ENCODE results near the gene PDE4B.
"Not testable (repeated sequence)": the region's sequence is repeated elsewhere in the genome, so short reads cannot be mapped to it uniquely, and the experiment has no call there.

DNA sequence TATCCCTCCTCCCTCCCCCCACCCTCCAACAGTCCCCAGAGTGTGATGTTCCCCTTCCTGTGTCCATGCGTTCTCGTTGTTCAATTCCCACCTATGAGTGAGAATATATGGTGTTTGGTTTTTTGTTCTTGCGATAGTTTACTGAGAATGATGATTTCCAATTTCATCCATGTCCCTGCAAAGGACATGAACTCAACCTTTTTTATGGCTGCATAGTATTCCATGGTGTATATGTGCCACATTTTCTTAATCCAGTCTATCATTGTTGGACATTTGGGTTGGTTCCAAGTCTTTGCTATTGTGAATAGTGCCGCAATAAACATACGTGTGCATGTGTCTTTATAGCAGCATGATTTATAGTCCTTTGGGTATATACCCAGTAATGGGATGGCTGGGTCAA lies 311.4 kb downstream of the PDE4B start:
- TF ChIP-seq, protein P1, sequence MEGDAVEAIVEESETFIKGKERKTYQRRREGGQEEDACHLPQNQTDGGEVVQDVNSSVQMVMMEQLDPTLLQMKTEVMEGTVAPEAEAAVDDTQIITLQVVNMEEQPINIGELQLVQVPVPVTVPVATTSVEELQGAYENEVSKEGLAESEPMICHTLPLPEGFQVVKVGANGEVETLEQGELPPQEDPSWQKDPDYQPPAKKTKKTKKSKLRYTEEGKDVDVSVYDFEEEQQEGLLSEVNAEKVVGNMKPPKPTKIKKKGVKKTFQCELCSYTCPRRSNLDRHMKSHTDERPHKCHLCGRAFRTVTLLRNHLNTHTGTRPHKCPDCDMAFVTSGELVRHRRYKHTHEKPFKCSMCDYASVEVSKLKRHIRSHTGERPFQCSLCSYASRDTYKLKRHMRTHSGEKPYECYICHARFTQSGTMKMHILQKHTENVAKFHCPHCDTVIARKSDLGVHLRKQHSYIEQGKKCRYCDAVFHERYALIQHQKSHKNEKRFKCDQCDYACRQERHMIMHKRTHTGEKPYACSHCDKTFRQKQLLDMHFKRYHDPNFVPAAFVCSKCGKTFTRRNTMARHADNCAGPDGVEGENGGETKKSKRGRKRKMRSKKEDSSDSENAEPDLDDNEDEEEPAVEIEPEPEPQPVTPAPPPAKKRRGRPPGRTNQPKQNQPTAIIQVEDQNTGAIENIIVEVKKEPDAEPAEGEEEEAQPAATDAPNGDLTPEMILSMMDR (IDR thresholded peaks at IDR 0.05): not testable (repeated sequence)
- TF ChIP-seq POLR2A (IDR thresholded peaks at IDR 0.05): not testable (repeated sequence)

All from lower leg skin (tissue), 3 donors.